Activated CD4-positive, alpha-beta memory T cell treated with anti-CD3 and anti-CD28 coated beads for 36 hours (primary cell): ENCODE results near the gene CHST12. TPM values are rescaled to one million over a fixed set of nuclear protein-coding genes. Genes with fewer than 3 reads are reported as not detected.
A peak's percentile ranks its signal among the peaks of the same experiment; 100 is the strongest.

Experiments used
- CTCF ChIA-PET: fragments of 350-600 bp; sonication (Branson Sonifier 250); formaldehyde crosslinking; loops from one replicate; lab custom pipeline; 2021; ENCODE audit warnings: antibody characterized with exemption, inconsistent platforms; lab: Charles Lee
- POLR2A ChIA-PET: fragments of 350-600 bp; sonication (Branson Sonifier 250); formaldehyde crosslinking; loops from one replicate; lab custom pipeline; 2021; ENCODE audit warnings: antibody characterized with exemption; lab: Charles Lee
- DNase-seq: peaks from one replicate; pipeline ENCODE4 v3.0.0-alpha.2; 2020
- H3K27ac Mint-ChIP-seq: one replicate; pipeline ENCODE4 v1.8.0; 2021; ENCODE audit warnings: mixed read lengths
- H3K27me3 Mint-ChIP-seq: one replicate; pipeline ENCODE4 v1.8.0; 2021; ENCODE audit warnings: mixed read lengths
- H3K36me3 Mint-ChIP-seq: one replicate; pipeline ENCODE4 v1.8.0; 2021; ENCODE audit warnings: mixed read lengths
- H3K4me1 Mint-ChIP-seq: one replicate; pipeline ENCODE4 v1.8.0; 2021; ENCODE audit warnings: low read depth, mixed read lengths
- H3K4me3 Mint-ChIP-seq: one replicate; pipeline ENCODE4 v1.8.0; 2021; ENCODE audit warnings: mild to moderate bottlenecking, mixed read lengths
- H3K9me3 Mint-ChIP-seq: one replicate; pipeline ENCODE4 v1.8.0; 2021; ENCODE audit warnings: mixed read lengths
- intact Hi-C: fragments of 100-400 bp; cut with micrococcal nuclease; formaldehyde crosslinking; loops from one replicate; pipeline ENCODE4 v1.15.1; 2023
- total RNA-seq, 2 experiments: library from RNA; stranded (reverse); gene quantifications; one replicate each; pipeline ENCODE4 v1.2.3, GENCODE V29; 2021

The CHST12 gene
- total RNA-seq, 2 experiments from 2014 or later = 3.7 to 3.9 TPM

DNA sequence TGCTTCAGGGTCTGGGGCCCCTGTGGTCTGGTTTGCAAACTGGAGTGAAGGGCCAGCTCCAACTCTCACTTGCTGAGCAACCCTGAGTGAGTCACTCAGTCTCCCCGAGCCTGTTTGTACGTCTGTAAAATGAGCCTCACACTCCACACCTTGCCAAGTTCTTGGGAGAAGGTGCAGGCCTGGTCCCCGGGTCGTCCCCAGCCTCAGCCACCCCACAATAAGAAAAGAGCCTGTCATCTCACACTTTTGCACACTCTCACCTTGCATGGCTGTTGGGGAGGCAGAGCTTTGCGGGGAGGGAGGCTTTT lies 67.6 kb downstream of the CHST12 start:
- ChIA-PET CTCF (interaction anchor here (0.8 to 5.4 kb wide), 6 partner anchors 10 to 239 kb away, joined by 3 to 140 read pairs (median 4); partner anchors contain the start of gene CHST12), POLR2A (interaction anchor here (1.1 kb wide), 1 partner anchor 19 kb away, joined by 5 read pairs; no protein-coding TSS in a partner anchor)
- H3K4me3 Mint-ChIP-seq = no peak overlapping the region
- no peak overlapping the region for H3K27ac Mint-ChIP-seq
- DNase-seq = no peak
- H3K27me3 Mint-ChIP-seq = peaks cover 2% of the 10 kb centered on the region
- H3K36me3 Mint-ChIP-seq = no peaks in the 10 kb centered on the region
- intact Hi-C loops = no loop called here
- H3K9me3 Mint-ChIP-seq = no peaks in the 10 kb centered on the region
- peaks cover 3% of the 10 kb centered on the region for H3K4me1 Mint-ChIP-seq

GRCh38 chr7:2471396-2471795 lies 68.0 kb downstream of the CHST12 start:
- DNase-seq = no peak
- POLR2A ChIA-PET = no interaction called here

GRCh38 chr7:2472739-2473138 lies 69.3 kb downstream of the CHST12 start:
- H3K4me3 Mint-ChIP-seq = no peak overlapping the region
- H3K27me3 Mint-ChIP-seq = peaks cover 2% of the 10 kb centered on the region
- POLR2A ChIA-PET = no interaction called here
- H3K27ac Mint-ChIP-seq = no peak overlapping the region
- DNase-seq = no peak
- H3K9me3 Mint-ChIP-seq = no peaks in the 10 kb centered on the region
- CTCF ChIA-PET = interaction anchor here (2.2 kb wide), 1 partner anchor 208 kb away, joined by 7 read pairs; no protein-coding TSS in a partner anchor
- no peaks in the 10 kb centered on the region for H3K36me3 Mint-ChIP-seq
- H3K4me1 Mint-ChIP-seq = peaks cover 3% of the 10 kb centered on the region
- intact Hi-C loops = no loop called here

More at GRCh38 chr7:2471396-2471795, 68.0 kb downstream of the CHST12 start:
- intact Hi-C loops = no loop called here
- Mint-ChIP-seq H3K9me3 (no peaks in the 10 kb centered on the region), H3K36me3 (no peaks in the 10 kb centered on the region), H3K4me3 (no peak overlapping the region), H3K27me3 (peaks cover 2% of the 10 kb centered on the region), H3K27ac (no peak overlapping the region), H3K4me1 (peaks cover 3% of the 10 kb centered on the region)
- CTCF ChIA-PET = interaction anchor here (0.8 to 5.4 kb wide), 5 partner anchors 12 to 239 kb away, joined by 3 to 140 read pairs (median 4); partner anchors contain the start of gene CHST12

DNA sequence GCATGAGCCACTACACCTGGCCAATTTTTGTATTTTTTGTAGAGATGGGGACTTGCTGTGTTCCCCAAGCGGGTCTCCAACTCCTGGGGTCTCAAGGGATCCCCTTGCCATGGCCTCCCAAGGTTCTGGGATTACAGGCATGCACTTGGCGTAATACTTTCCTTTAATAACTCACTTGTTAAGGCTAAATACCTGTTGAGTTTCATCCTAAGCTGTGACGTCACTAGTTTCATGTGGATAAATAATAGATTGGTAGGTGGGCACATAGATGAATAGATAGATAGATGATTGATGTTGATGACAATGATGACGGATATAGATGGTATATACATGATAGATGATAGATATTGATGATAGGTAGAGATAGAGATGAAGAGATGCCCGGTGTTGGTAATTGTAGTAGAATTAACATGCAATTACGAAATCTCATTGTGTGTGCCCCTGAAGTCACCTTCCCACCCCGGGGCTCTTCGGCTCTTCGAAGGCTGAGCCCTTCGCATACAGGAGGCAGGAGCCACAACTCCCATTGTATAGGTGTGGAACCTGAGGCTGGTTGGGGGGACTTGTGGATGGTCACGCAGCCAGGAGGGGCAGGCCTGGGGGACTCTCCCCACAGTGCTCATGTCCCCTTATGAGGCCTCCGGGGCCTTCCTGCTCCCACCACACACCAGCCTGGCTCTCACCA lies 70.2 kb downstream of the CHST12 start:
- CTCF ChIA-PET = interaction anchor here (2.2 kb wide), 1 partner anchor 207 kb away, joined by 7 read pairs; no protein-coding TSS in a partner anchor
- no peak overlapping the region for H3K27ac Mint-ChIP-seq
- H3K4me3 Mint-ChIP-seq = no peak overlapping the region
- POLR2A ChIA-PET = no interaction called here
- intact Hi-C loops = no loop called here
- H3K9me3 Mint-ChIP-seq = no peaks in the 10 kb centered on the region
- no peaks in the 10 kb centered on the region for H3K36me3 Mint-ChIP-seq
- peaks cover 3% of the 10 kb centered on the region for H3K4me1 Mint-ChIP-seq
- peaks cover 2% of the 10 kb centered on the region for H3K27me3 Mint-ChIP-seq
- DNase-seq = no peak

GRCh38 chr7:2474224-2474623 lies 70.8 kb downstream of the CHST12 start:
- Mint-ChIP-seq H3K4me3 (no peak overlapping the region), H3K27ac (no peak overlapping the region), H3K9me3 (no peaks in the 10 kb centered on the region), H3K36me3 (no peaks in the 10 kb centered on the region), H3K27me3 (no peaks in the 10 kb centered on the region), H3K4me1 (no peaks in the 10 kb centered on the region)
- ChIA-PET CTCF (interaction anchor here (0.5 to 2.2 kb wide), 3 partner anchors 23 to 207 kb away, joined by 3 to 7 read pairs (median 4); no protein-coding TSS in a partner anchor), POLR2A (no interaction called here)
- intact Hi-C loops = no loop called here
- no peak for DNase-seq

- CTCF ChIA-PET = interaction anchor here (0.5 to 1.2 kb wide), 2 partner anchors 24 to 190 kb away, joined by 3 to 4 read pairs; no protein-coding TSS in a partner anchor
- H3K27ac Mint-ChIP-seq = no peak overlapping the region
- no peaks in the 10 kb centered on the region for H3K27me3 Mint-ChIP-seq
- DNase-seq = no peak
- no peak overlapping the region for H3K4me3 Mint-ChIP-seq
- H3K4me1 Mint-ChIP-seq = no peaks in the 10 kb centered on the region
- H3K36me3 Mint-ChIP-seq = no peaks in the 10 kb centered on the region
- POLR2A ChIA-PET = no interaction called here
- intact Hi-C loops = loop anchor here (5.0 kb wide), 2 partner anchors 47 to 82 kb away; partner anchors contain the start of genes BRAT1 and IQCE
- H3K9me3 Mint-ChIP-seq = no peaks in the 10 kb centered on the region
These were observed 71.6 kb downstream of the CHST12 start for GRCh38 chr7:2474813-2475677.

DNA sequence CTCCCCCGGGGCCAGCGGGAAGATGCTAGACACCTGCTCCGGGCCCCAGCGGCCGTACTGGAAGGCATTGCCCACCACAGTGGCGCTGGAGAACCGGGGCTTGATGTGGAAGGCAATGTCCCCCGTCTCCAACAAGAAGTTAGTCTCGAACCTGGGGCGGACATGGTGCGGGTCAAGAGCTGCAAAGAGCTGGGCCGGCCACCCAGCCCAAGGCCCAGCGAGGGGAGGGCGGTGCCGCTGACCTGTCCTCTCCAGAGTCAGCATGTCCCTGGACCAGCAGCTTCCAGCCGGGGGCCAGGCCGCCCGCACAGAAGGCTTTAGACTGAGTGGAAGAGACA lies 72.2 kb downstream of the CHST12 start:
- H3K36me3 Mint-ChIP-seq = no peaks in the 10 kb centered on the region
- H3K9me3 Mint-ChIP-seq = no peaks in the 10 kb centered on the region
- ChIA-PET POLR2A (no interaction called here), CTCF (no interaction called here)
- H3K4me3 Mint-ChIP-seq = no peak overlapping the region
- H3K27ac Mint-ChIP-seq = no peak overlapping the region
- intact Hi-C loops = loop anchor here (5.0 kb wide), 2 partner anchors 47 to 82 kb away; partner anchors contain the start of genes BRAT1 and IQCE
- H3K27me3 Mint-ChIP-seq = no peaks in the 10 kb centered on the region
- no peaks in the 10 kb centered on the region for H3K4me1 Mint-ChIP-seq
- DNase-seq = no peak

DNA sequence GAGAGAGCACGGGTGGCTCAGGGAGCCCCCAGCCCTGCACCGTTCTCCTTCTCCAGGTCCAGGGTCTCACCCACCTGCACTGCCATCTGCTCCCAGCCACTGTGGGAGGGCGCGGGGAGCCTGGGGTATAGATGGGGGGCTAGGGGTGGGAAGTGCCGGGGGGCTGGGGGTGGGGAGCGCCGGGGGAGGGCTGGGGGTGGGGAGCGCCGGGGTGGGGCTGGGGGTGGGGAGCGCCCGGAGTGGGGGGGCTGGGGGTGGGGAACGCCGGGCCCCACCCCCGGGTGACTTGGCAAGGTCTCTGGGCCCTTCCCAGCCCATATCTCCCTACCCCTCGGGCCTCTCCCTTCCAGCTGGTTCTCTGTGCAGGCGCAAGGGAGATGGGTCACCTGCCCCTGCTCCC lies 72.9 kb downstream of the CHST12 start, which contains the start of gene GRIFIN:
GRIFIN (minus strand) TSS at position 101 of the 400 bp plus-strand sequence; CDS start at position 86, 15 bp downstream.
- POLR2A ChIA-PET = no interaction called here
- Mint-ChIP-seq H3K36me3 (no peaks in the 10 kb centered on the region), H3K27me3 (no peaks in the 10 kb centered on the region), H3K4me1 (no peaks in the 10 kb centered on the region), H3K27ac (no peak within 1 kb of the TSS), H3K4me3 (no peak within 1 kb of the TSS), H3K9me3 (no peaks in the 10 kb centered on the region)
- intact Hi-C loops = loop anchor here (5.0 kb wide), 2 partner anchors 46 to 81 kb away; partner anchors contain the start of genes BRAT1 and IQCE
- no peak for DNase-seq
- CTCF ChIA-PET = no interaction called here

GRCh38 chr7:2476776-2477446 lies 73.5 kb downstream of the CHST12 start:
- POLR2A ChIA-PET = no interaction called here

GRCh38 chr7:2477447-2478398 lies 74.3 kb downstream of the CHST12 start:
- no peaks in the 10 kb centered on the region for H3K36me3 Mint-ChIP-seq
- DNase-seq = peak; percentile 79
- H3K9me3 Mint-ChIP-seq = peaks cover 3% of the 10 kb centered on the region
- H3K27me3 Mint-ChIP-seq = no peaks in the 10 kb centered on the region
- ChIA-PET POLR2A (no interaction called here), CTCF (interaction anchor here (0.5 to 1.7 kb wide), 5 partner anchors 9 to 274 kb away, joined by 3 to 9 read pairs (median 3); no protein-coding TSS in a partner anchor)
- intact Hi-C loops = loop anchor here (5.0 kb wide), 2 partner anchors 45 to 80 kb away; partner anchors contain the start of genes BRAT1 and IQCE
- H3K4me3 Mint-ChIP-seq = no peak overlapping the region
- H3K27ac Mint-ChIP-seq = no peak overlapping the region
- no peaks in the 10 kb centered on the region for H3K4me1 Mint-ChIP-seq

More at GRCh38 chr7:2476776-2477446, 73.5 kb downstream of the CHST12 start:
- H3K27me3 Mint-ChIP-seq = no peaks in the 10 kb centered on the region
- DNase-seq = no peak
- H3K27ac Mint-ChIP-seq = no peak overlapping the region
- no peak overlapping the region for H3K4me3 Mint-ChIP-seq
- H3K36me3 Mint-ChIP-seq = no peaks in the 10 kb centered on the region
- intact Hi-C loops = loop anchor here (5.0 kb wide), 2 partner anchors 45 to 80 kb away; partner anchors contain the start of genes BRAT1 and IQCE
- no peaks in the 10 kb centered on the region for H3K4me1 Mint-ChIP-seq
- no peaks in the 10 kb centered on the region for H3K9me3 Mint-ChIP-seq
- CTCF ChIA-PET = no interaction called here
